ENCODE data around the gene BACH1. TPM values are rescaled to one million over a fixed set of nuclear protein-coding genes. Genes with fewer than 3 reads are reported as not detected.

BACH1 gene
- total RNA-seq, 1 experiment from 2014 or later, result 65.2 TPM

DNA sequence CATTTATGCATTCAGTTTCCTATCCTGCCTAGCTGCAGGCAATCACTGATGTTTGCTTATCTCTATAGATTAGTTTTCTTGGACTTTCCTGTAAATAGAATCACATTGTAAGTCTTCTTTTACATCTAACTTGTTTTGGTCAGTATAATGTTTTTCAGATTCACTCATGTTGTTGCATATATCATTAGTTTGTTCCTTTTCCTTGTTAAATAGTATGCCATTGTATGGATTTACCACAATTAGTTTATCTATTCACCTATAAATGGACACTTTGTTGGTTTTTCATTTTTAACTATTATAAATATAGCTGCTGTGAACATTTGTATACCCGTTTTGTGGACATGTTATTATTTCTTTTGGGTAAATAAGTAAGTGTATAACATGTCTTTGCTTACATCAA, 44.2 kb upstream of the BACH1 start:
- Histone ChIP-seq H3K9me3 (peaks cover 17% of the 10 kb centered on the region), H3K27me3 (replicated peaks; ENCODE audit: control insufficient read depth, insufficient read depth, low read length) (no peaks in the 10 kb centered on the region), H3K4me3 (ENCODE audit: low read depth, low read length) (no peak overlapping the region), H3K4me1 (peaks cover 14% of the 10 kb centered on the region), H3K36me3 (ENCODE audit: control insufficient read depth, insufficient read depth, low read length) (no peaks in the 10 kb centered on the region)
- DNase-seq, result no peak
- intact Hi-C loops (cut with micrococcal nuclease; ENCODE audit: unreplicated experiment), result no loop called here
- TF ChIP-seq, protein P1, sequence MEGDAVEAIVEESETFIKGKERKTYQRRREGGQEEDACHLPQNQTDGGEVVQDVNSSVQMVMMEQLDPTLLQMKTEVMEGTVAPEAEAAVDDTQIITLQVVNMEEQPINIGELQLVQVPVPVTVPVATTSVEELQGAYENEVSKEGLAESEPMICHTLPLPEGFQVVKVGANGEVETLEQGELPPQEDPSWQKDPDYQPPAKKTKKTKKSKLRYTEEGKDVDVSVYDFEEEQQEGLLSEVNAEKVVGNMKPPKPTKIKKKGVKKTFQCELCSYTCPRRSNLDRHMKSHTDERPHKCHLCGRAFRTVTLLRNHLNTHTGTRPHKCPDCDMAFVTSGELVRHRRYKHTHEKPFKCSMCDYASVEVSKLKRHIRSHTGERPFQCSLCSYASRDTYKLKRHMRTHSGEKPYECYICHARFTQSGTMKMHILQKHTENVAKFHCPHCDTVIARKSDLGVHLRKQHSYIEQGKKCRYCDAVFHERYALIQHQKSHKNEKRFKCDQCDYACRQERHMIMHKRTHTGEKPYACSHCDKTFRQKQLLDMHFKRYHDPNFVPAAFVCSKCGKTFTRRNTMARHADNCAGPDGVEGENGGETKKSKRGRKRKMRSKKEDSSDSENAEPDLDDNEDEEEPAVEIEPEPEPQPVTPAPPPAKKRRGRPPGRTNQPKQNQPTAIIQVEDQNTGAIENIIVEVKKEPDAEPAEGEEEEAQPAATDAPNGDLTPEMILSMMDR (IDR thresholded peaks at IDR 0.05; ENCODE audit: insufficient read depth in 1 of 2, low read depth in 1 of 2, low read length in 1 of 2, severe bottlenecking in 1 of 2, unreplicated experiment in 1 of 2), result no peak
- no TSS peak for BruUV-seq (replicated peaks)
- Mint-ChIP-seq H3K27ac (ENCODE audit: unreplicated experiment) (no peak overlapping the region), H3K4me1 (ENCODE audit: low read depth, unreplicated experiment) (peaks cover 13% of the 10 kb centered on the region), H3K4me3 (ENCODE audit: unreplicated experiment) (no peak overlapping the region), H3K36me3 (ENCODE audit: insufficient read depth, unreplicated experiment) (peaks cover 8% of the 10 kb centered on the region), H3K9me3 (ENCODE audit: unreplicated experiment) (peaks cover 12% of the 10 kb centered on the region), H3K27me3 (ENCODE audit: insufficient read depth, unreplicated experiment) (no peaks in the 10 kb centered on the region)
- ChIA-PET POLR2A (no interaction called here), CTCF (no interaction called here)

DNA sequence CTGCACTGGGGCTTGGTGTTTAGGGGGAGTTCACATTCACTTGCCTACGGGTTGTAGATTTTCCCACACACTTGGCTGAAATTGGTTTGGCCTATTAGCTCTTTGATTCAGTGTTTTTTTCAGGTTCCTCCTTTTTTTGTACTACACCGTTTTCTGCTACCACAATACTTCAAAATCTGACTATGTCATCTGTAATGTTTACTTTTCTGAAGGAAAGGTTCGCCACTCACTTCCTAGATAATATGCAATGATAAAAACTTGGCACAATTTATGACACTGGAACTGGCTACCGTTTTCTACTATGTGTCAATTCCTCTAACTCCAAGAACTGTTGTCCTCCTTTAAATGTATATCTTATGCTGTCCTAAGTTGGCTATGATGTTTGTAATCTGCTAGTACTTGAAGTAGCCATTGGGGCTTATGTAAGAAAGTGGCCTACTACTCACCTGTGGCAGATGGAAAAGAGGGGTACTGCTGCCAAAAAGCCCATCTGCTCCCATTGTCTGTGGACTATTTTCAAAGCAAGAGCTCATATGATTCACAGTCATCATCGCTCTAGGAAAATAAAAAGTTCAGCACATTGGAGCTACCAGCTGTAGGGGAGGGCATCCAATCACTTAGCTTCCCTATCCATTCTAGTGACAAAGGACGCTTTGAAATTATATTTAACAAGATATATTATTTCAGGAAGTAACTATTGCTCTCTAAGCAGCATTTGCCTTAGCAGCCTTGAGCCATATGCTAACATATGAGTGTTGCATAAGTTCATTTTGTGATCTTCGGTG, 42.4 kb upstream of the BACH1 start:
- intact Hi-C loops (cut with micrococcal nuclease; ENCODE audit: unreplicated experiment), result loop anchor here (5.0 kb wide), 1 partner anchor 41 kb away; the partner anchor contains the start of gene BACH1
- no peak for DNase-seq
- Histone ChIP-seq H3K4me1 (peaks cover 14% of the 10 kb centered on the region), H3K36me3 (ENCODE audit: control insufficient read depth, insufficient read depth, low read length) (no peaks in the 10 kb centered on the region), H3K9me3 (peaks cover 17% of the 10 kb centered on the region), H3K27me3 (replicated peaks; ENCODE audit: control insufficient read depth, insufficient read depth, low read length) (no peaks in the 10 kb centered on the region), H3K4me3 (ENCODE audit: low read depth, low read length) (no peak overlapping the region)
- peaks cover 20% of the 10 kb centered on the region for H3K4me1 Mint-ChIP-seq (ENCODE audit: low read depth, unreplicated experiment)
- ChIA-PET CTCF (no interaction called here), POLR2A (no interaction called here)
- no peak overlapping the region for H3K27ac Mint-ChIP-seq (ENCODE audit: unreplicated experiment)
- no TSS peak for BruUV-seq (replicated peaks)
- H3K9me3 Mint-ChIP-seq (ENCODE audit: unreplicated experiment), result peaks cover 12% of the 10 kb centered on the region
- TF ChIP-seq, protein P1 (IDR thresholded peaks at IDR 0.05; ENCODE audit: insufficient read depth in 1 of 2, low read depth in 1 of 2, low read length in 1 of 2, severe bottlenecking in 1 of 2, unreplicated experiment in 1 of 2), result no peak
- no peak overlapping the region for H3K4me3 Mint-ChIP-seq (ENCODE audit: unreplicated experiment)
- peaks cover 12% of the 10 kb centered on the region for H3K36me3 Mint-ChIP-seq (ENCODE audit: insufficient read depth, unreplicated experiment)
- no peaks in the 10 kb centered on the region for H3K27me3 Mint-ChIP-seq (ENCODE audit: insufficient read depth, unreplicated experiment)

DNA sequence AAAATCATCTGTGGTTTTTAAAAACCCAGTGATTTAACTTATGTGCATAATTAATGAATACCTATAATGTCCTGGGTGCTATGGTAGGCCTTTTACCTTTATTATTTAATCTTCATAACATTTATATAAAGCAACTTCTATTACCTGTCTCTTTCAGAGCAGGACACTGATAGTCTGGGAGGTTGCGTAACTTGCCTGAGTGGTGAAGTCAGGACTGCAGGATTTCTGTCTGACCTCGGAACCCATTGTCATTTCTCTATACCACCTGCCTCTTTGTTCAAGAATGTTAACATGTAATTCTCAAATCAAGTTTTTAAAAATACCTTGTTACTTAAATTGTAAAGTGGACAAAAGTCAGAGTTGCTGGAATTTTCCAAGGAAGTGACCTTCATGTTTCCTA, 41.0 kb upstream of the BACH1 start:
- Mint-ChIP-seq H3K36me3 (ENCODE audit: insufficient read depth, unreplicated experiment) (peaks cover 14% of the 10 kb centered on the region), H3K4me1 (ENCODE audit: low read depth, unreplicated experiment) (peaks cover 20% of the 10 kb centered on the region), H3K4me3 (ENCODE audit: unreplicated experiment) (no peak overlapping the region), H3K9me3 (ENCODE audit: unreplicated experiment) (peaks cover 12% of the 10 kb centered on the region), H3K27ac (ENCODE audit: unreplicated experiment) (no peak overlapping the region), H3K27me3 (ENCODE audit: insufficient read depth, unreplicated experiment) (no peaks in the 10 kb centered on the region)
- CTCF ChIA-PET, result no interaction called here
- BruUV-seq (replicated peaks), result no TSS peak
- intact Hi-C loops (cut with micrococcal nuclease; ENCODE audit: unreplicated experiment), result loop anchor here (5.0 kb wide), 1 partner anchor 40 kb away; the partner anchor contains the start of gene BACH1
- Histone ChIP-seq H3K36me3 (ENCODE audit: control insufficient read depth, insufficient read depth, low read length) (no peaks in the 10 kb centered on the region), H3K4me3 (ENCODE audit: low read depth, low read length) (no peak overlapping the region), H3K9me3 (peaks cover 12% of the 10 kb centered on the region), H3K27me3 (replicated peaks; ENCODE audit: control insufficient read depth, insufficient read depth, low read length) (no peaks in the 10 kb centered on the region), H3K4me1 (peaks cover 14% of the 10 kb centered on the region)
- peak in 1 of 2 experiments; percentile 13 for DNase-seq
- POLR2A ChIA-PET, result no interaction called here
- TF ChIP-seq, protein P1 (IDR thresholded peaks at IDR 0.05; ENCODE audit: insufficient read depth in 1 of 2, low read depth in 1 of 2, low read length in 1 of 2, severe bottlenecking in 1 of 2, unreplicated experiment in 1 of 2), result no peak
